ENCODE results near the gene PAFAH1B2. TPM values are rescaled to one million over a fixed set of nuclear protein-coding genes. Genes with fewer than 3 reads are reported as not detected.

Gene PAFAH1B2
- 10 to 100 TPM; 70.7 to 73.1 TPM for total RNA-seq
- 10 to 100 TPM; 22.2 to 23.8 TPM for polyA plus RNA-seq
- long read RNA-seq, donor 1, full-length matches to known transcripts: 21 of 26 reads
- long read RNA-seq, donor 1, partial matches to known transcripts: 5 of 26 reads
- long read RNA-seq, donor 1, other reads (novel, unspliced or antisense): 0 of 26 reads
- long read RNA-seq, donor 2, full-length matches to known transcripts: 5 of 5 reads
- long read RNA-seq, donor 2, partial matches to known transcripts: 0 of 5 reads
- long read RNA-seq, donor 2, other reads (novel, unspliced or antisense): 0 of 5 reads
- long read RNA-seq, donor 3, full-length matches to known transcripts: 13 of 19 reads
- long read RNA-seq, donor 3, partial matches to known transcripts: 6 of 19 reads
- long read RNA-seq, donor 3, other reads (novel, unspliced or antisense): 0 of 19 reads
- long read RNA-seq, donor 4, full-length matches to known transcripts: 9 of 9 reads
- long read RNA-seq, donor 4, partial matches to known transcripts: 0 of 9 reads
- long read RNA-seq, donor 4, other reads (novel, unspliced or antisense): 0 of 9 reads
- long read RNA-seq, donor 5, full-length matches to known transcripts: 18 of 27 reads
- long read RNA-seq, donor 5, partial matches to known transcripts: 9 of 27 reads
- long read RNA-seq, donor 5, other reads (novel, unspliced or antisense): 0 of 27 reads

GRCh38 chr11:117143871-117144476 lies at the start of gene PAFAH1B2:
TSS of gene PAFAH1B2 (plus strand) at chr11:117144287. CDS start at chr11:117152448, 8,161 bp downstream.
- H3K4me1 ChIP-seq (ENCODE audit: control insufficient read depth in 5 of 5, insufficient read depth in 5 of 5, low read length in 5 of 5): peaks cover 0 to 16% (median 3%) of the 10 kb centered on the region in 5 donors
- WGBS, 2 donors: 0 to 1% methylated on average over 40 to 48 of the region's 48 CpGs
- peaks cover 0 to 6% (median 5%) of the 10 kb centered on the region in 4 donors for H3K36me3 ChIP-seq (ENCODE audit: control insufficient read depth in 4 of 4, insufficient read depth in 4 of 4, low read length in 4 of 4)
- H3K27ac ChIP-seq (ENCODE audit: low read depth in 1 of 2, low read length in 1 of 2): peak within 1 kb of the TSS; percentile 91 to 92
- no peaks in the 10 kb centered on the region for H3K9me3 ChIP-seq (ENCODE audit: control insufficient read depth in 4 of 4, insufficient read depth in 3 of 4, low read length in 3 of 4)
- TF ChIP-seq CTCF (IDR thresholded peaks at IDR 0.05; ENCODE audit: control extremely low read depth, extremely low read depth): no peak
- H3K9ac ChIP-seq (ENCODE audit: insufficient read depth in 1 of 2, low read length in 2 of 2): peak within 1 kb of the TSS; percentile 82 to 86
- DNase-seq: peak; percentile 96 to 97 (median 96)
- H3K4me3 ChIP-seq: peak within 1 kb of the TSS; percentile 91
- no peaks in the 10 kb centered on the region for H3K27me3 ChIP-seq (ENCODE audit: control insufficient read depth in 3 of 3, insufficient read depth in 3 of 3, low read length in 2 of 3)
- ATAC-seq (ENCODE audit: insufficient read depth, low FRiP score): peak; percentile 94

GRCh38 chr11:117094776-117095175 lies 49.3 kb upstream of the PAFAH1B2 start:
- Histone ChIP-seq H3K27ac (ENCODE audit: low read depth in 1 of 2, low read length in 1 of 2) (peak overlapping the region in 1 of 2 donors; percentile 58), H3K9ac (ENCODE audit: insufficient read depth in 1 of 2, low read length in 2 of 2) (peak overlapping the region in 1 of 2 donors; percentile 82), H3K4me3 (no peak overlapping the region), H3K9me3 (ENCODE audit: control insufficient read depth in 4 of 4, insufficient read depth in 3 of 4, low read length in 3 of 4) (no peaks in the 10 kb centered on the region), H3K27me3 (ENCODE audit: control insufficient read depth in 3 of 3, insufficient read depth in 3 of 3, low read length in 2 of 3) (no peaks in the 10 kb centered on the region), H3K4me1 (ENCODE audit: control insufficient read depth in 5 of 5, insufficient read depth in 5 of 5, low read length in 5 of 5) (peaks cover 5 to 45% (median 34%) of the 10 kb centered on the region in 5 donors), H3K36me3 (ENCODE audit: control insufficient read depth in 4 of 4, insufficient read depth in 4 of 4, low read length in 4 of 4) (peaks cover 0 to 1% (median 0%) of the 10 kb centered on the region in 4 donors)
- no peak for TF ChIP-seq CTCF (IDR thresholded peaks at IDR 0.05; ENCODE audit: control extremely low read depth, extremely low read depth)
- ATAC-seq (ENCODE audit: insufficient read depth, low FRiP score) (no peak), DNase-seq (peak; percentile 24 to 70 (median 64))
- 36 to 38% methylated on average over 4 of the region's 4 CpGs for WGBS, 2 donors

GRCh38 chr11:117095284-117096161 lies 48.6 kb upstream of the PAFAH1B2 start:
- Histone ChIP-seq H3K4me3 (no peak overlapping the region), H3K27me3 (ENCODE audit: control insufficient read depth in 3 of 3, insufficient read depth in 3 of 3, low read length in 2 of 3) (no peaks in the 10 kb centered on the region), H3K9ac (ENCODE audit: insufficient read depth in 1 of 2, low read length in 2 of 2) (peak overlapping the region in 1 of 2 donors; percentile 79), H3K27ac (ENCODE audit: low read depth in 1 of 2, low read length in 1 of 2) (peak overlapping the region; percentile 41 to 75), H3K9me3 (ENCODE audit: control insufficient read depth in 4 of 4, insufficient read depth in 3 of 4, low read length in 3 of 4) (no peaks in the 10 kb centered on the region), H3K4me1 (ENCODE audit: control insufficient read depth in 5 of 5, insufficient read depth in 5 of 5, low read length in 5 of 5) (peaks cover 5 to 46% (median 33%) of the 10 kb centered on the region in 5 donors), H3K36me3 (ENCODE audit: control insufficient read depth in 4 of 4, insufficient read depth in 4 of 4, low read length in 4 of 4) (peaks cover 0 to 1% (median 0%) of the 10 kb centered on the region in 4 donors)
- WGBS, 2 donors: 39% methylated on average over 9 of the region's 9 CpGs
- TF ChIP-seq CTCF (IDR thresholded peaks at IDR 0.05; ENCODE audit: control extremely low read depth, extremely low read depth): no peak
- DNase-seq: peak; percentile 67 to 95 (median 94)
- no peak for ATAC-seq (ENCODE audit: insufficient read depth, low FRiP score)
